Left renal pelvis (tissue), 4 donors: ENCODE results near the gene C16orf96. TPM values are rescaled to one million over a fixed set of nuclear protein-coding genes. Genes with fewer than 3 reads are reported as not detected.

Source experiments
- DNase-seq, 4 donors: peaks; one replicate each; pipeline ENCODE4 v3.0.0-alpha.2; 2013; ENCODE audit warnings: low read depth in 4 of 4, low spot score in 3 of 4
- polyA plus RNA-seq, 4 donors: library from polyadenylated mRNA; unstranded; fragments of 120-200 nt; gene quantifications; one replicate each; pipeline ENCODE4 v1.2.1, GENCODE V29; 2013; ENCODE audit not compliant: insufficient read length in 4 of 4

Gene C16orf96
- polyA plus RNA-seq: under 1 TPM; 0.14 to 0.41 (median 0.23) TPM

DNA sequence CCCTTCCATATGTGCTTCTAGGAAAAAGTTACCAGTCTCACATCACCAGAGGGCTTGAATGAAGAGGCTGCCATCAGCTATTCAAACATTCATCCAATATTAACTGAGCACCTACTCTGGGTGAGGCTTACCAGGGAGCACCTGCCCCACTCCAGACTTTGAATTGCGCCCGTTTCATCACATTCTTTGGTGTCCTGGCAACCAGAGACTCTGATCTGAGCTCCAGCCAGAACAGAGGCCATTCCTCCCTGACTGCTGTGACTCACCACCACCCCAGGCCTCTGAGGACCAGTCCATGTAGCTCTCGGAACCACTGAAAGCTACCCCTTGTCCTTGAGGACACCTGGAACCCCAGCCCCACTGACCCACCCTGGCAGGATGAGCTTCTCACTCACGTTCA is at the start of gene C16orf96:
TSS of gene C16orf96 (plus strand) at position 229 of the 400 bp plus-strand sequence. CDS start at position 379, 150 bp downstream.
- no peak for DNase-seq

DNA sequence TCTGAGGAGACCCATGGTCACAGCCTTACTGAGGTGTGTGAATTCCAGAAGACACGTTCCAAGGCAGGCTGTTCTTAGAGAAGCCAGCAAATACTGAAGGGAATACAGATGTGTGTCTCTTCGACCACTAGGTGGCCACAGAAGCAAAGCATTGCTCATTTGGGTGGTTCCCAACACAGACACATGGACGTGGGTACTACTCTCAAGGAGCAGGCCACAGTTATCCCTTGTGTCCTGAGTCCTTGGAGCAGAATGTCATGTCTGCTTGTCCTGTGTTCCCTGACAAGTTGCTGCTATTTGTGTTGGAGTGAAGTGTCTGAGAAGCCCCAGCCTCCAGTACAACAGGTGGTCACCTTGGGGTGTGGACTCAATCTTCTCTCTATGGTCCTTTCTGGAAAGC is 49.7 kb upstream of the C16orf96 start:
- peak in 3 of 4 donors; percentile 33 to 48 (median 47) for DNase-seq

DNA sequence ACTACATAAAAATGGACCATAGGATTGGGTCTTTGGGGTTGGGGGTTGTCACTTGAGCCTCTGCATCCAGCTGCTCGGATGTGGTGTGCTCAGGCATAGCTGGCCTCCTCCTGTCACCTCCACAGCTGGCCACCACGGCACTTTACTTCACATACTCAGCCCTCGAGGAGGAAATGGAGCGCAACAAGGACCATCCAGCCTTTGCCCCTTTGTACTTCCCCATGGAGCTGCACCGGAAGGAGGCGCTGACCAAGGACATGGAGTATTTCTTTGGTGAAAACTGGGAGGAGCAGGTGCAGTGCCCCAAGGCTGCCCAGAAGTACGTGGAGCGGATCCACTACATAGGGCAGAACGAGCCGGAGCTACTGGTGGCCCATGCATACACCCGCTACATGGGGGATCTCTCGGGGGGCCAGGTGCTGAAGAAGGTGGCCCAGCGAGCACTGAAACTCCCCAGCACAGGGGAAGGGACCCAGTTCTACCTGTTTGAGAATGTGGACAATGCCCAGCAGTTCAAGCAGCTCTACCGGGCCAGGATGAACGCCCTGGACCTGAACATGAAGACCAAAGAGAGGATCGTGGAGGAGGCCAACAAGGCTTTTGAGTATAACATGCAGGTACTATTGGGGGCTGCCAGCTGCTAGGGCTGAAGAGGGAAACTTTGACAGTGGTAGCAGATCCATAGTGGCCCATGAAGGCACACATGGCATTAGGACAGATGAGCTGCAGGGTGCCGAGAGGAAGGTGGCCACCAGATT is 48.4 kb upstream of the C16orf96 start:
- no peak for DNase-seq

DNA sequence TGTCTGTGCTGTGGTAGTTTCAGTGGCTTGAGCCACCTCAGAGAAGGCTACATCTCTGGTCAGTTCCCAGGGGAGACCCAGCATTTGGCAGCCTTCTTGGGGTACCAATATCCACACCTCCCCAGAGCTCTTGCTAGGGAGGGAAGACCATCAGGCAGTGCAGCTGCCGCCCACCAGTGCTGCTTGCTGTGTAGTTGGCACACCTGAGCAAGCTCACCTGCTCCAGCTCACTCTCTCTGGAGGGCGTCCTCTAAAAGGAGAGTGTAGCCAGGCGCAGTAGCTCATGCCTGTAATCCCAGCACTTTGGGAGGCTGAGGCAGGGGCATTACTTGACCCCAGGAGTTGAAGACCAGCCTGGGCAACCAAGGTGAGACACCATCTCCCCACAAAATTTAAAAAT is 47.3 kb upstream of the C16orf96 start:
- DNase-seq: no peak

DNA sequence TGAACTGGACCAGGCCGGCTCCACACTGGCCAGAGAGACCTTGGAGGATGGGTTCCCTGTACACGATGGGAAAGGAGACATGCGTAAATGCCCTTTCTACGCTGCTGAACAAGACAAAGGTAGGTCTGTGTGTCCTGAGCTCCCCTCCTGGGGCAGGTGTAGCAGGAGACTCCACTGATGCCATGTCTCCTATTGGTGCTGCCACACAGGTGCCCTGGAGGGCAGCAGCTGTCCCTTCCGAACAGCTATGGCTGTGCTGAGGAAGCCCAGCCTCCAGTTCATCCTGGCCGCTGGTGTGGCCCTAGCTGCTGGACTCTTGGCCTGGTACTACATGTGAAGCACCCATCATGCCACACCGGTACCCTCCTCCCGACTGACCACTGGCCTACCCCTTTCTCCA is 46.7 kb upstream of the C16orf96 start:
- DNase-seq: no peak

DNA sequence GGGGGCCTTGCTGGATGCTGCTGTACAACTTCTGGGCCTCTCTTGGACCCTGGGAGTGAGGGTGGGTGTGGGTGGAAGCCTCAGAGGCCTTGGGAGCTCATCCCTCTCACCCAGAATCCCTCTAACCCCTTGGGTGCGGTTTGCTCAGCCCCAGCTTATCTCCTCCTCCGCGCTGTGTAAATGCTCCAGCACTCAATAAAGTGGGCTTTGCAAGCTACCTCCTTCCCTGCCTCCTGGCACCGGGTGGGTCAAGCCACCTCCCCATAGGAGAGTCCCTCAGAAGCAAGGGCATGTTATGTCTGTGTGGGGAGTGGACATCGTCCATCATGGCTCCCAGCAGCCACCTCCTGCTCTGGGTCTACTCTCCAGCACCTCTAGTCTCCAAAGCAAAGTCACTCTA is 46.0 kb upstream of the C16orf96 start:
- no peak for DNase-seq

DNA sequence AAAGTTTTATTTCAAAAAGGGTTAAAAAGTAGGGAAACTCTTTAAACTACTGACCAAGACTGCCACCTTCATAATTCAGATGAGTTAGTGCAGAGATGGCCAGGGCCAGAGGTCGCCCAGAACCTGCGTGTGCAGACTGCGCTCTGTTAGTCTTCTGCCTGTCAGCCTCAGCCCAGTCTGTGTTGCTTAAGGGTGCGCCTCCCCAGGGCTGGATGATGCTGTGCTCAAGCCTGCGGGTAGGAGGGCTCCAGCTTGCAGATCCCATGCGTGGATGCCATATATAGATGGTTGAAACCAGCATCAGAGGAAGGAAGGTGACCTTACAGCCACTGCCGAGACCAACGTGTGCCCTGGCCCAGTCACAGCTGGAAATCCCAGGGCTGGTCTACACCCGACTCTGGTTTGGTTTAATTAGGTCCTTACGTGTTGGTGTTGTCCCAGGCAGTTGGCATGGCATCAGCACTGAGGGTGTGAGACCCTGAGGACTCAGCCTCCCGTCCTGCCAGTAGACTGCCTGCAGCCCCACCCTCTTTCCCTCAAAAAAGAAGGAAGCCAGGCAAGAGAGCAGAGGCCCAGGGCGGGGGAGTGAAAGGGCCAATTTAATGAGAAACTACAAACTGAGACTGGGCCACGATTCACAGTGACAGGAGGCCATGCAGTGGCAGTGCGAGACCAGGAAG is 45.3 kb upstream of the C16orf96 start:
- DNase-seq: no peak

DNA sequence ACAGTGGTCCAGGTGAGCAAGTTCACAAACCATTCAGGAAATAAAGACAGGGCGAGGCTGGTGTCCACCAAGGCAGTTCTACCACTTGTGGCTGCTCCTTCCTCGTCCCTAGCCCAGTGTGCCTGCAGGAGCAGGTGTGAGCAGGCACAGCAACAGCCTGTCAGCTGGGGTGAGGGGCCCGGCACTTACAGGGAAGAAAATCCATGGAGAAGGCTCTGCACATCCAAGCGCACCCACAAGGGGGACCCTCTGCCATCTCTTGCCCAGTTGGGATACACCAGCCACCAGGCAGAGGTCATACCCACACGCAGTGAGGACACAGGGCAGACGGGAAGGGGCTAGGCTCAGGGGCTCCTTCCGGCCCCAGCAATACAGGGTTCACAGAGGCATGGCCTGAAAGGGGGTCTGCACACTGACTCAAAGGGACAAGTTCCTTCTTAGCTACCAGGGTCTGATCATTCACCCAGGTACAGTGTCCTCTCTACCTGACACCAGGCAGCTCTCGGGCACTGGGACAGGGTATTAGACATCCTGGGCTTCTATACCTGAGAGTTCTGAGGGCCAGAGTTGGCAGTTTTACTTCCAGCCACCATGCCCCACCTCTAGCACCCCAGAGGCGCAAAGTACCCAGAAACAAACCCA is 44.6 kb upstream of the C16orf96 start:
- DNase-seq: no peak

DNA sequence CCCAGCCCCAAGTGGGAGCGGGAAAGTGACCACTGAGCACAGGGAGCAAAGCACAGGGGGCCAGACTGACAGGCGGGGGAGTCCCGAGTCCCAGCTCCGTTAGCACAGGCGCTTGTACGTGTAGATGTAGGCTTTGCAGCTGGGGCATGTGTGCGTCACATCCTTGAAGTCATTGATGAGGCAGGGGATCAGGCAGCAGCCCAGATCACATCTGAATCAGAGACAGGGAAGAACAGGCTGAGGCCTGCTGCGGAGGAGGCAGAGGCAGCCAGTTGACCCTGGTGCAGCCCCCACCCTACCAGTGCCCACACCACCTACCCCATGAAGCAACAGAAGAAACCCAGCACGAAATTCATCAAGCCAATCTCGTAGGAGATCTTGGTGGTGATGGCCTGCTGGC is 43.7 kb upstream of the C16orf96 start:
- no peak for DNase-seq

DNA sequence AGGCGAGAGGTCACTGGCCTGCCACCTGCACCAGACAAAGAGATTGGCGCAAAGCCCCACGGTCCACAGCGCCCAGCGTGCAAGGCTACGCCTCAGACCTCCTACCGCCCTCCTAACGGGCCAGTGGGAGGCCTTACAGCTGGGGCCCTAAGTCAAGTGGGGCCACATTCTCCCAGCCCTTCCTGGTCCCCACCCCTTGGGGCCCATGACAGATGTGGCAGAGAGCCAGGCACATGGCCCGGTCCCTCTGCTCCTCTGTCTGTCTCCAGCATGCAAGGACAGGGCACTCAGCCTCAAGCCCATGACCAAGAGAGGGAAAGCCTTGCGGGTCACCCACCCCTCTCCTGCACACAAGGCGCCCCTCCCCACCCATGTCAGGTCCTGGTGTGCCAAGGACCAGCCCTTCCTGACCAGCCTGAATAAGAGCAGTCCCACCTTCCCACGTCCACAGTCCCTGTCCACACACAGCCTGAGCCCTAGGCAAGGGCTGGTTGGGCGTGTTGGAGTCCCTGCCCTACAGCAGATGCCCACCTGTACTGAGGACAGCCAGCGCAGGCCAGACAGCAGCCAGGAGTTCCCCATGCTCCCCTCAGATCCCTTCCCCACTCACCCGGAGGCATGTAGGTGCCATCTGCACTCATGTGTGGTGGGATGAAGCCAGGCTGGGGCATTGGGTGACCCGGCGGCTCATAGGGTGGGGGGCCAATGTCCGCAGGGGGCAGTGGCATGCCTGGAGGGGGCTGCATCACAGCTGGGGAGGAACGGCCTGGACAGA is 42.9 kb upstream of the C16orf96 start:
- DNase-seq: no peak

DNA sequence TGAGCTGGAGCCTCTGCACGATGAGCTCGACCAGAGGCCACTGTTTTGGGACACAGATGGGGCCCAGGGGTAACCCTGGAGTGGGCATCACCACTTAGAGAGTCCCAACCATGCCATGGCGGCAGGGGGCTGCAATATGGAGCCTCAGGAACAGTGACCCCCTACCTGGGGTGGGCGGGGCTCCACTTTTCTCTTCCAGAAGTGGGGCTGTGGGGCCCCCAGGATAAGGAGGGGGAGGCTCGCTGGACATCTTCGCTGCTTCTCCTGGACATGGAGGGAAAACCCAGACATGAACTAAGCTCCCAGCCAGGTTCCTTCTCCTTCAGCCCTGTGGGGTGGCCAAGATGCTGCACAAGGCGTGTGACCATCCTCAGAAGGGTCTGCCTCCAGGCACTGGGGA is 42.3 kb upstream of the C16orf96 start:
- no peak for DNase-seq

DNA sequence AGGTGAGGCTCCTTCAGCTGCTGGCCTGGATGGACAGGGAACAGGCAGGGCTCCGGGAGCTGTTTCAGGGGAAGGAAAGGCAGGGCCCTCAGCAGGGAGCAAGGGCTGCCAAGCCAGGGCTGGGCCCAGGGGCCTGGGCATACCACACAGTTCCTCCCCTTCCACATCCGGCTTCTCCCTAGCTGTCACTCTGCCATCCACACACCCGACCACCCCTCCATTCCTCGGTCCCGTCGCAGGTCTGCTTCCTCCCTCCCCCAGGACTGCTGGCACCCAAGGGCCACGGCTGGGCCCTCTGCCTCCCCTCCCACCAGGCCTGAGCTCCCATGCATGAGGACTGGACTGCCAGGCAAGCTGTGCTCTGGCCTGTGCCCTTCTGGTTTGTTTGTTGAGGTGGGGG is 41.5 kb upstream of the C16orf96 start:
- DNase-seq: no peak

DNA sequence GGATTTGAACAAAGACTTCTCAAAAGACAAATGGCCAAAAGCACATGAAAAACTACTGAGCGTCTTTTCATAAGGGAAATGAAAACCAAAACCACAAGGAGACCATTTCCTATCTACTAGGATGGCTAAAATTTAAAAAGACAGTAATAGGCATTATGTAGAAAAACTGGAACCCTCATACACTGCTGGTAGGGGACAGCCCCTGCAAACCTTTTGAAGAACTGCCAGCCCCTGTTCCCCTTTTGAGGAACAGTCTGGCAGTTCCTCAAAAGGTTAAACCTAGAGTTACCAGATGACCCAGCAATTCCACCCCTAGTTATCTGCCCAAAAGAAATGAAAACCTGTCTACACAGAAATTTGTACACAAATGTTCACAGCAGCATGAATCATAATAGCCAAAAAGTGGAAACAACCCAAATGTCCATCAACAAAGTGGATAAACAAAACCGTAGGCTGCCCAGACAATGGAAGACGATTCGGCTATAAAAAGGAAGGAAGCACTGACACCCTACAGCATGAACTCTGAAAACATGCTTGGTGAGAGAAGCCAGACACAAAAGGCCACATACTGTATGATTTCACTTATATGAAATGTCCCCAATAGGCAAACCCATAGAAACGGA is 40.4 kb upstream of the C16orf96 start:
- DNase-seq: no peak

DNA sequence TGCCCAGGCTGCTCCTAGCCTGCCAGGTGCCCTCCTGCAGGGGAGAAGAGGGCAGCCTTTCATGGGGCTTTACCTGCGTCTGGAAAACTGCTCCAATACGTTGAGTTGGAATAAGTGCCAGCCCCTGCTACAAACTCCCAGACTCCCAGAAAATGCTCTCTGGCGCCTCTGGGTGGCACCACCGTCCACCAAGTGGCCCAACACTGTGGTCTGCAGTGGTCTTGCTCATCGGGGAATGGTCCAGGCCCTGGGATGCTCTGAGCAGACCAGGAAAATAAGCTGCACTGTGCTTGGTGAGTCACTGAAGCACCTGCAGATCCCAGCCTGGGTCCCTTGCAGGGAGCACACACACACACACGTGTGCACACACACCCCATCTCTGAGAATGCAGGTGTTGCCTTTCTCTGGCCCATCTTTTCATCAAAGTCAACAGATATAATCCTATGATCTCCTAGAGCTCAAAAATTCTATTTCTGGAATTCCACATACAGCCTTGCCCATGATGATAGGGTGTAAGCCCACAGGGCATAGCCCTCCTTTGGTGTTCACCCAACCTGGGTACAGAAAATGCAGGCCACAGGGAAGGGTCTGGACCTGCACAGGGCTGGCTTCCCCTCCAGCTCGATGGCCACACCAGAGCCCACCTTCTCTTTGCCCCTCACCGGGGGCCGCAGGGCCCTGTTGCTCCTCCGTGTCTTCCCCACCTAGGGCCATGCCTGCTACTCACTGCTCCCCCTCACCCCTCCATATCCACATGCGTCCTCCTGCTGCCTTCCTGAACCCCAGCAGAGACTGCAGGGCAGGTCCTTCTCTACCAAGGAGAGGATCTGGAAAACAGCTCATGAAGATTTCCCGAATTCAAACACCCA is 38.1 kb upstream of the C16orf96 start:
- no peak for DNase-seq

DNA sequence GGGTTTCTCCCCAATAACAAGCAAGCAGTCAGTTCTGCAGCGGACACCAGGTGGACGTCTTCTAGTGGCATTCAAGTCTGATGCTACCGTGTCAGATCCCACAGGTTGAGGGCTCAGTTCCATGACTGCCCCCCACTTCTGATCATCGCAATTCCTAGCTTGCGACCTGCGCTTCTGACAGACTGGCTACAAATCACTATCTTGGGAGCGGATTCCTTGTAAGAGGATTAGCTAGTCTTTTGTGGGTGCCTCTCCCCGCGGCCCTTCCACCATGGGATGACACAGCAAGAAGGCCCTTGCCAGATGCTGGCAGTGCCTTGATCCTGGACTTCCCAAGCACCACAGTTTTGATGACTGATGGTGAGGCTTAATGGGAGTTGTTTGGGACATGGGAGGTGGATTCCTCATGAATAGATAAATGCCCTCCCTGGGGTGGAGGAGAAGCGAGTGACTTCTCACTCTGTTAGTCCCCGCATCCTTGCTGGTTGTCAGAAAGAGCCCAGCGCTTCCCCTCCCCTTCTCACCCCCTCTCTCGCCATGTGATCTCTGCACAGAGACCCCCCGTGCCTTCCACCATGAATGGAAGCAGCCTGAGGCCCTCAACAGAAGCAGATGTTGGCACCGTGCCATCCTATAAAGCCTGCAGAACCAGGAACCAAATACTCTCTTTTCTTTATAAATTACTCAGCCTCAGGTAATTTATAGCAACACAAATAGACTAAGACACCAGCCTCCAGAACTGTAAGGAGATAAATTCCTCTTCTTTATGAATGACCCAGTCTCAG is 36.7 kb upstream of the C16orf96 start:
- DNase-seq: no peak

DNA sequence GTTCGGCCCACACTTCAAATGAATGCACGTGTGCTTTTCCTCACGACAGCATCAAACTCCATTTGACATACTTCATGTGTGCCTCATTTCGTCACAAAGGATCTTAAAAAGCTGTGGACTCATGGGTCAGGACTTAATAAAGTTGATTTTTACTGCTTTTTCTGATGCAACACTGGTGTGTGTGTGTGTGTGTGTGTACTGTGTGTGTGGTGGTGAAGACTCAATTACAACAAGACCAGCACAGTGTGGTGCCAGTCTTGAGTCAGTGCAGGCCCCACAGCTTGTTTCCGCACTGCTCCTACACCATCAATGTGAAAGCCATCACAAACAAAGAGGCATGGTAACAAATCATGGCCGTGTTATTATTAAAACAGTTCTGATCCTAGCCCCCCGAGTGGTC is 35.2 kb upstream of the C16orf96 start:
- DNase-seq: no peak

DNA sequence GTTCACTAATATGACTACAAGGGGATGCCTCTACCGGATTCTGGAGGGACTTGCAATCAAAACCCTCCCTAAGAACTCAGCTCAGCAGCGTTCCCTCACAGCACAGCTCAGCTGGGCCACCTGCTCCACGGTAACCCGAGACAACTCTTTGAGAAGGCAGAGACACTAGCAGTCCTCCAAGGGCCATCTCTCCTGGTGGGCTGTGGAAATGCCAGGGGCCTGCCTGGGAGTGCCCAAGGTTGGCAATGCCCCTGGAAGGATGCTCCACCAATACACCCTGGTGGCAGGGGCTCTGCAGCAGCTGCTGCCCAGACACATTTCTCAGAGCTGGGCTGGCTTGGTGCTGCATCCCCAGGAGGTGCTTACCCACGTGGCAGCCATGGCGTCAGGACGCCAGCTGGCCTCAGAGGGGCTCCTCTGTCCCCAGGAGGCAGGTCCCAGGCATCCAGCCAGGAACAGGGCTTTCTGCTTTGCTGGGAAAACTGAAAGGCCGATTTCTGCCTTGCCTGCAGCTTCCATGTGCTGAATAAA is 34.0 kb upstream of the C16orf96 start:
- DNase-seq: no peak

DNA sequence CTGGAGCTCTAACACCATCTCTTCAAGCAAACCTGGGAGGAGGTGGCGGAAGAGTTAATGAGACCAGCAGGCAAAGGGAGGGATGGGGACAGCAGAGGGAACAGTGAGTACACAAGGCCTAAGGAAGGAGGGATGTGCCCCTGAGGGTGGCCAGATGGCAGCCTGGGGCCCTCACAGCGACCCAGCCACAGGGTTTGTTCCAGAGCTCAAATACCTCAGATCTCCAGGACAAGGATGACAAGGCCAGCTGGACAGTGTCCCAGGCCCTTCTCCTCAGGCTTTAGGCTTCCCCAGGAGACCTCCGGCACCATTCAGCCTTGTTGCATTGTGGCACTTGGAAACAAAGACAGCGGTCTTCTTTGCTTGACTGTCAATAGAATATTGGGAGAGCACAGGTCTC is 32.5 kb upstream of the C16orf96 start:
- no peak for DNase-seq

DNA sequence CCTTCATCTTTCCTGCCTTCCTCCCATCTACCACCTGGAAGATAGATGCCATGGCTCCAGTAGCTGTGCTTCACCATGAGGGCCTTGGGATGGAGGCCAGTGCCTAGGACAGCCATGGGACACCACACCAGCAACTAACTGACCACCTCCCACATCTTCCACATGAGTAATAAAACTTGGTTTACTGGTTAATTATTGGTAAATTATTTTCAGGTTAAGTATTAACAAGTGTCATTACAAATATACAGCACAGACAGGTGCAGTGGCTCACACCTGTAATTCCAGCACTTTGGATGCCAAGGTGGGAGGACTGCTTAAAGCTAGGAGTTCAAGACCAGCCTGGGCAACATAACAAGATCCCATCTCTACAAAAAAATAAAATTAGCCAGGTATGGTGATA is 31.6 kb upstream of the C16orf96 start:
- DNase-seq: no peak
